Smooth muscle cell (in vitro differentiated cells): ENCODE data around the gene NOTCH1. TPM values are rescaled to one million over a fixed set of nuclear protein-coding genes. Genes with fewer than 3 reads are reported as not detected.

Source experiments
- DNase-seq: peaks from one replicate; lab custom pipeline; 2025; ENCODE audit not compliant: unreplicated experiment; lab: John Stamatoyannopoulos, UW
- H2AFZ ChIP-seq: fragments of 200-600 bp; sonication (generic); 2 replicates; pipeline ENCODE4 v1.6.0; 2016; ENCODE audit warnings: antibody characterized with exemption, low read depth, mild to moderate bottlenecking
- H3F3A ChIP-seq: fragments of 200-600 bp; sonication (generic); 2 replicates; pipeline ENCODE4 v1.6.0; 2017; ENCODE audit warnings: antibody characterized with exemption, low read depth
- H3K27ac ChIP-seq: fragments of 200-600 bp; sonication (generic); 2 replicates; pipeline ENCODE4 v1.5.1; 2016; ENCODE audit warnings: low read depth, mild to moderate bottlenecking
- H3K27me3 ChIP-seq: fragments of 200-600 bp; sonication (generic); 2 replicates; pipeline ENCODE4 v1.6.1; 2016; ENCODE audit warnings: low read depth, mild to moderate bottlenecking
- H3K36me3 ChIP-seq: fragments of 200-600 bp; sonication (generic); 2 replicates; pipeline ENCODE4 v1.5.1; 2016; ENCODE audit warnings: low read depth
- H3K4me1 ChIP-seq: fragments of 200-600 bp; sonication (generic); 2 replicates; pipeline ENCODE4 v1.5.1; 2016; ENCODE audit warnings: low read depth
- H3K4me2 ChIP-seq: fragments of 200-600 bp; sonication (generic); 2 replicates; pipeline ENCODE4 v1.6.0; 2016; ENCODE audit warnings: mild to moderate bottlenecking
- H3K4me3 ChIP-seq: fragments of 200-600 bp; sonication (generic); 2 replicates; pipeline ENCODE4 v1.5.1; 2016; ENCODE audit warnings: mild to moderate bottlenecking
- H3K79me2 ChIP-seq: fragments of 200-600 bp; sonication (generic); 2 replicates; pipeline ENCODE4 v1.6.0; 2016; ENCODE audit warnings: low read depth, mild to moderate bottlenecking
- H3K9ac ChIP-seq: fragments of 200-600 bp; sonication (generic); 2 replicates; pipeline ENCODE4 v1.6.0; 2016; ENCODE audit warnings: low read depth
- H3K9me3 ChIP-seq: fragments of 200-600 bp; sonication (generic); replicated peaks from 2 replicates; pipeline ENCODE4 v1.5.1; 2016; ENCODE audit warnings: low read depth
- H4K20me1 ChIP-seq: fragments of 200-600 bp; sonication (generic); 2 replicates; pipeline ENCODE4 v1.6.0; 2016; ENCODE audit warnings: low read depth
- WGBS: methylation state at CpG from one replicate; pipeline ENCODE4 v1.1.7; 2016; ENCODE audit warnings: low lambda C conversion rate; 5-methylcytosine and 5-hydroxymethylcytosine counted together
- polyA plus RNA-seq: library from polyadenylated mRNA; unstranded; fragments of >200 nt; fragmentation: Nextera tagmentation; extraction: Ambion mirVana; gene quantifications from 2 replicates; pipeline ENCODE4 v1.2.1, GENCODE V29; 2016
- total RNA-seq: library from RNA; depleted of rRNA; stranded (reverse); fragments of >200 nt; gene quantifications from 2 replicates; pipeline ENCODE4 v1.2.3, GENCODE V29; 2014
- TF ChIP-seq, protein P1 (sequence below): fragments of 200-600 bp; sonication (generic); IDR thresholded peaks from 2 replicates; pipeline ENCODE4 v1.5.1; 2017; ENCODE audit warnings: borderline replicate concordance, mild to moderate bottlenecking, antibody characterized with exemption; ENCODE audit not compliant: insufficient read depth, poor library complexity, severe bottlenecking

NOTCH1 gene
- total and polyA plus RNA-seq, 2 experiments from 2014 or later, result 7.2 to 13.2 TPM

DNA sequence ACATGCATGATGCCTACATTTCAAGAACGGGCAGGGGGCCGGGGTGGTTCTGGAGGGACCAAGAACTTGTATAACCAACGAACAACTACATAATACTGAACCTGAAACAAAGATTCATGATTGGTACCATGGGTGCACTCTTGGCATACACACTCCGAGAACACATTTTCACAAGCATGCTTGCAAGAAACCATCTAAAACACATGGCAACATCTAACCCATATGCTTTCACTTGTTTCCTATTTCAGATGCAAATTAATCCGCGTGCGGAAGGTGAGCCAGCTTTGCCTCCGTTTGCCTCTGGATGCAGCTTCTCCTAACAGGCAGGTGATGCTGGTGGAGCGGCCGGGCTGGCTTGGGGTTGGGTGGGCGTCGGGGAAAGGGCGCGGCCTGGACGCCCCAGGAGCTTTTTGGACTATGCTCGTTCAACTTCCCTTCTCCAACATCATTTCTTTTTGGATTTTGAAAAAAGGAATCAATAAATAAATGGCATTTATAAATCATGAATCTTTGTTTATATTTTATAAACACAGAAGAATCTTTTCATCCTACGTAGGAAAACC, 50.5 kb downstream of the NOTCH1 start:
- 95% methylated on average over 17 of the region's 17 CpGs for WGBS
- no peak for DNase-seq
- H3K4me1 ChIP-seq, result no peaks in the 10 kb centered on the region
- H3F3A ChIP-seq, result peaks cover 4% of the 10 kb centered on the region
- H3K9ac ChIP-seq, result no peak overlapping the region
- H3K36me3 ChIP-seq, result no peaks in the 10 kb centered on the region
- no peak overlapping the region for H3K4me3 ChIP-seq
- TF ChIP-seq, protein P1, sequence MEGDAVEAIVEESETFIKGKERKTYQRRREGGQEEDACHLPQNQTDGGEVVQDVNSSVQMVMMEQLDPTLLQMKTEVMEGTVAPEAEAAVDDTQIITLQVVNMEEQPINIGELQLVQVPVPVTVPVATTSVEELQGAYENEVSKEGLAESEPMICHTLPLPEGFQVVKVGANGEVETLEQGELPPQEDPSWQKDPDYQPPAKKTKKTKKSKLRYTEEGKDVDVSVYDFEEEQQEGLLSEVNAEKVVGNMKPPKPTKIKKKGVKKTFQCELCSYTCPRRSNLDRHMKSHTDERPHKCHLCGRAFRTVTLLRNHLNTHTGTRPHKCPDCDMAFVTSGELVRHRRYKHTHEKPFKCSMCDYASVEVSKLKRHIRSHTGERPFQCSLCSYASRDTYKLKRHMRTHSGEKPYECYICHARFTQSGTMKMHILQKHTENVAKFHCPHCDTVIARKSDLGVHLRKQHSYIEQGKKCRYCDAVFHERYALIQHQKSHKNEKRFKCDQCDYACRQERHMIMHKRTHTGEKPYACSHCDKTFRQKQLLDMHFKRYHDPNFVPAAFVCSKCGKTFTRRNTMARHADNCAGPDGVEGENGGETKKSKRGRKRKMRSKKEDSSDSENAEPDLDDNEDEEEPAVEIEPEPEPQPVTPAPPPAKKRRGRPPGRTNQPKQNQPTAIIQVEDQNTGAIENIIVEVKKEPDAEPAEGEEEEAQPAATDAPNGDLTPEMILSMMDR, result no peak
- H2AFZ ChIP-seq, result no peak overlapping the region
- H3K4me2 ChIP-seq, result no peak overlapping the region
- peaks cover 3% of the 10 kb centered on the region for H4K20me1 ChIP-seq
- H3K9me3 ChIP-seq, result no peaks in the 10 kb centered on the region
- no peaks in the 10 kb centered on the region for H3K27me3 ChIP-seq
- H3K79me2 ChIP-seq, result no peaks in the 10 kb centered on the region
- no peak overlapping the region for H3K27ac ChIP-seq

DNA sequence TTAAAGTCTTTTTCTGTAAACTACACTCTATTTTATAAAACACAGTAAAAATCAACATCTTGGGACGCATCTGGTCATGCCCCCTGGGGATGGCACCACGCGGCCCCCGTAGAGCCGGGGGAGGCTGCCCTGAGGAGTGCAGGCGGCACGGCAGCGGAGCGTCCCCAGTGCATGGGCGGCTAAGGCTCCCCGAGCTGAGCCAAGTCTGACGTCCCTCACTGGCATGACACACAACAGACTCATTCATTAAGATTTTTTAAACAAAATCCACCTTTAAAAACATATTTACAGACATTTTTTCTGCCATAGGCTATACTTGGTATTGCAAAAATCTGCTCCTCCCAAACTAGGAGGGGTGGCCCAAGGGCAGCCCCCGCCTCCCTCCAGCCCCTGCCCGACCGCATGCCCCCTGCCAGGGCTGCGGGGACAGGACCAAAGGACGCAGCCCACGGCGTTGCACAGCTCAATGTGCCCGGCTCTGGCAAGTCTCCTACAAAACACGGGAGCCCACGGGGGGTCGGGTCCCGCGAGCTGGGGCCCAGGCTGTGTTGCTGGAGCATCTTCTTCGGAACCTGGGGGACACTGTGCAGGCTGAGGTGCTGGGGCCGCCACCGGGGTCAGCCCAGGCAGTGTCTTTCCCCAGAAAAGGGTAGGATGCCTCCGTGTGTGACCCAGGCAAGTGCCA, 51.2 kb downstream of the NOTCH1 start:
- no peak for DNase-seq
- Histone ChIP-seq H3K36me3 (no peaks in the 10 kb centered on the region), H3K79me2 (no peaks in the 10 kb centered on the region), H3K9ac (no peak overlapping the region), H3K27me3 (no peaks in the 10 kb centered on the region), H3K27ac (no peak overlapping the region), H2AFZ (no peak overlapping the region), H3K9me3 (no peaks in the 10 kb centered on the region), H3K4me2 (no peak overlapping the region), H3F3A (peaks cover 4% of the 10 kb centered on the region), H3K4me3 (no peak overlapping the region), H4K20me1 (peaks cover 3% of the 10 kb centered on the region), H3K4me1 (no peaks in the 10 kb centered on the region)
- 95% methylated on average over 29 of the region's 29 CpGs for WGBS
- TF ChIP-seq, protein P1, result no peak

DNA sequence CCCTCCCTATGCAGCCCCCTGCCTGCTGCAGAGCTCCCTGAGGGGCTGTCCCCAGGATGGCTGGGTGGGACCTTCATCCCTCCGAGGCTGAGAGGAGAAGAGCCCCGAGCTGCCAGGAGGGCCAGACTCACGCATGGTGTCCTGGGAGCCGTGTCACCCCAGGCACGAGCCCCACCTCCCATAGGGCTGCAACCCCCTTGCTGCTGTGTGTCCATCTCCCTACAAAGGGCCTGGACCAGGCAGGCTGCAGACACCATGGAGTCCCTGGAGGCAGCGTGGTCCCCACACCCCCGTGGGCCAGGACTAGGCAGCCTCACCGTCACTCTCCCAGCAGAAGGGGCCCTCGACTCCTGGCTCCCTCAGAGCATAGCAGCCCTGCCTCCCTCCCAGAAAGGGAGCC, 51.8 kb downstream of the NOTCH1 start:
- no peaks in the 10 kb centered on the region for H3K27me3 ChIP-seq
- no peak overlapping the region for H2AFZ ChIP-seq
- WGBS, result 90% methylated on average over 9 of the region's 9 CpGs
- no peaks in the 10 kb centered on the region for H3K79me2 ChIP-seq
- H3K9ac ChIP-seq, result no peak overlapping the region
- H3K9me3 ChIP-seq, result no peaks in the 10 kb centered on the region
- H3K36me3 ChIP-seq, result no peaks in the 10 kb centered on the region
- H3K27ac ChIP-seq, result no peak overlapping the region
- no peak overlapping the region for H3K4me2 ChIP-seq
- DNase-seq, result no peak
- TF ChIP-seq, protein P1, result no peak
- no peaks in the 10 kb centered on the region for H3K4me1 ChIP-seq
- H3K4me3 ChIP-seq, result no peak overlapping the region
- H4K20me1 ChIP-seq, result peaks cover 3% of the 10 kb centered on the region
- H3F3A ChIP-seq, result peaks cover 4% of the 10 kb centered on the region

DNA sequence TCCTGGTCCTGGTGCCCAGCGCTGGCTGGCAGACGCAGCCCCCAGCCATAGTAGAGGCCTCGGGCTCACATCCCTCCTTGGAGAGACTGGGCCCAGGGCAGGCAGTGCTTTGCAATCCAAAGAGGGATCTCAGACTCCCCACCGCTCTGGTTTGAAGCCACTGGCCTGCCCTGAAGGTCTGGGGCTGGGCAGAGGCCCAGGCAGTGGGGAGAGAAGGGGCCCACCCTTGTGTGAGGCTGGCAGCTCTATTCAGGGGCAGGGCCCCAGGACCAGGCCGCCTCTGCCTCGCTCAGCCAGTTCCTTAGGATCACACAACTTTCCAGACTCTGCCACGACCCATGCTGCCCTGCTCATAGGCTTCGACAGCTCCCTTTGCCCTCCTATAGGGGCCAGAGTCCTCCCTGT, 52.3 kb downstream of the NOTCH1 start:
- TF ChIP-seq, protein P1, result no peak
- Histone ChIP-seq H3K9ac (no peak overlapping the region), H3K79me2 (no peaks in the 10 kb centered on the region), H4K20me1 (peaks cover 3% of the 10 kb centered on the region), H3K4me1 (no peaks in the 10 kb centered on the region), H3F3A (peaks cover 4% of the 10 kb centered on the region), H3K4me2 (no peak overlapping the region), H2AFZ (no peak overlapping the region), H3K4me3 (no peak overlapping the region), H3K36me3 (no peaks in the 10 kb centered on the region), H3K27ac (no peak overlapping the region), H3K9me3 (no peaks in the 10 kb centered on the region), H3K27me3 (no peaks in the 10 kb centered on the region)
- DNase-seq, result no peak
- WGBS, result 81% methylated on average over 8 of the region's 8 CpGs
